PC-3 (cell line): Measurements from ENCODE around the gene SLAMF6.

Source experiments
- CTCF ChIP-seq: fragments of 300-600 bp; sonication (generic); conservative IDR thresholded peaks from 2 replicates; pipeline ENCODE4 v1.5.1; 2017; ENCODE audit warnings: antibody characterized with exemption, low read depth, mild to moderate bottlenecking, low read length
- EZH2 ChIP-seq: fragments of 300-600 bp; sonication (generic); IDR thresholded peaks from one replicate; pipeline ENCODE4 v1.6.1; 2017; ENCODE audit warnings: antibody characterized with exemption, mild to moderate bottlenecking, low read length; ENCODE audit not compliant: unreplicated experiment

- TF ChIP-seq EZH2, result no peak
- no peak for TF ChIP-seq CTCF
These were observed 62.3 kb downstream of the SLAMF6 start for GRCh38 chr1:160460683-160461287.
